Astrocyte of the cerebellum (primary cell): Measurements from ENCODE around the gene MROH2A.

Source experiments
- DNase-seq: peaks from one replicate; pipeline ENCODE4 v3.0.0-alpha.2; 2011; ENCODE audit warnings: low read depth
- H3K4me3 ChIP-seq: 2 replicates; pipeline ENCODE4 v1.5.1; 2011; ENCODE audit warnings: mild to moderate bottlenecking, low read depth, low read length, moderate library complexity
- in situ Hi-C: cut with HindIII; loops from 2 replicates; pipeline ENCODE4 v1.10.0; 2017; ENCODE audit warnings: low sequenced_read_pairs
- TF ChIP-seq, protein P1 (sequence below): IDR thresholded peaks from 2 replicates; pipeline ENCODE4 v1.5.1; 2012; ENCODE audit warnings: low read length, low read depth, moderate library complexity, mild to moderate bottlenecking; ENCODE audit errors: missing control alignments

MROH2A gene

DNA sequence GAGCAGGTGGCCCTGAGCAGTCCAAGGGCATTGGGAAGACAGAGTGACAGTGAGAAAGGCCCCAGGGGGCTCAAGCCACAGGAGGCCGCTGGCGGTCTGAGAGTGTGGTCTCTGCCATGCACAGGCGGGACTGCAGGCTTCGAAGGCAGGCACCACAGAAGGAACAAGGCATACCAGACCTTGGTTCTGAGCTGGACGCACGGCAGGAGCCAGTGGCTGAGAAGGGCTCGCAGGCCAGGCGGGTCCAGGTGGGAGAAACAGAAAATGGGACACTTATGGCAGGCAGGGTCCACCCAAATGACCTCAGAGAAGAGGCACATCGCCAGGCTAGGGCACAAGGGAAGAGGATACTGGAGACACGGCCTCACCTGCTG, 61.3 kb downstream of the MROH2A start:
- DNase-seq: no peak
- TF ChIP-seq, protein P1, sequence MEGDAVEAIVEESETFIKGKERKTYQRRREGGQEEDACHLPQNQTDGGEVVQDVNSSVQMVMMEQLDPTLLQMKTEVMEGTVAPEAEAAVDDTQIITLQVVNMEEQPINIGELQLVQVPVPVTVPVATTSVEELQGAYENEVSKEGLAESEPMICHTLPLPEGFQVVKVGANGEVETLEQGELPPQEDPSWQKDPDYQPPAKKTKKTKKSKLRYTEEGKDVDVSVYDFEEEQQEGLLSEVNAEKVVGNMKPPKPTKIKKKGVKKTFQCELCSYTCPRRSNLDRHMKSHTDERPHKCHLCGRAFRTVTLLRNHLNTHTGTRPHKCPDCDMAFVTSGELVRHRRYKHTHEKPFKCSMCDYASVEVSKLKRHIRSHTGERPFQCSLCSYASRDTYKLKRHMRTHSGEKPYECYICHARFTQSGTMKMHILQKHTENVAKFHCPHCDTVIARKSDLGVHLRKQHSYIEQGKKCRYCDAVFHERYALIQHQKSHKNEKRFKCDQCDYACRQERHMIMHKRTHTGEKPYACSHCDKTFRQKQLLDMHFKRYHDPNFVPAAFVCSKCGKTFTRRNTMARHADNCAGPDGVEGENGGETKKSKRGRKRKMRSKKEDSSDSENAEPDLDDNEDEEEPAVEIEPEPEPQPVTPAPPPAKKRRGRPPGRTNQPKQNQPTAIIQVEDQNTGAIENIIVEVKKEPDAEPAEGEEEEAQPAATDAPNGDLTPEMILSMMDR: no peak
- in situ Hi-C loops: no loop called here
- H3K4me3 ChIP-seq: no peak overlapping the region

DNA sequence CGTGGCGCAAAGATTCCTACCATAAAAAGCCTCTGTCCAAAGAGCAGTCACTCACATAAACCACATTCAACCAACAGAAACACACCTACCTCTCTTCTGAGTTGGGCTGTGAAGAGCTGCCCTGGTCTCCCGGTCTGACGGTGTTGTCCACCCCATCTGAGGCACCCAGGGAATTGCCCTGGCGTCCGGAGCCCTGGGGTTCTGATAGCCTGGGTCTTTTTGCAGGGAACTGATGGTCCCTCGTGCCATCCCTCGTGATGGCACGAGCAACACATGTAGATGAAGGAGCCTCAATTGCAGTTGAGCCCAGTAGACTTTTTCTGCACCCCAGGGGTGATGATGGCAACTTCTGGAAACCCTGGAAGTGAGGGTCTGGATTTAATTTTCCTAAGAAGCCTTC, 62.4 kb downstream of the MROH2A start:
- in situ Hi-C loops: no loop called here
- TF ChIP-seq, protein P1: no peak
- no peak for DNase-seq
- no peak overlapping the region for H3K4me3 ChIP-seq

DNA sequence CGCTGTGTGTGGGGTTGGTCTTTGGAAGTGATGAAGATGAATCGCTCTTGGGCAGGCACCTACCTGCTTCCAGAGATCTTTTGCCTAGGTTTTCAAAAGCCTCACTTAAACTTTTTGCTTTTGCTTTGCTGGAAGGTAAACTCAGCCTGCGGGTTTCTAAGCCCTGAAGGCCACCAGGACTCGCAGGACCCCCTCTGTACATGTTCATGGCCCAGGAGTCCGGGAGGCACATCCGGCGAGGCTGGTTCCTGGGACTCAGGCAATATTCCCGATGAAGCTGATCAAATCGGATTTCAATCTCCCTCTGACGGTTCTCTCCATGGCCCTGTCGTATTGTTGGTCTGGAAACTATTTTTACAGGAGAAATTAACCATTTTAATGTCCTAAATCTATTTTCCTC, 63.1 kb downstream of the MROH2A start:
- DNase-seq: no peak
- in situ Hi-C loops: no loop called here
- TF ChIP-seq, protein P1: no peak
- no peak overlapping the region for H3K4me3 ChIP-seq

DNA sequence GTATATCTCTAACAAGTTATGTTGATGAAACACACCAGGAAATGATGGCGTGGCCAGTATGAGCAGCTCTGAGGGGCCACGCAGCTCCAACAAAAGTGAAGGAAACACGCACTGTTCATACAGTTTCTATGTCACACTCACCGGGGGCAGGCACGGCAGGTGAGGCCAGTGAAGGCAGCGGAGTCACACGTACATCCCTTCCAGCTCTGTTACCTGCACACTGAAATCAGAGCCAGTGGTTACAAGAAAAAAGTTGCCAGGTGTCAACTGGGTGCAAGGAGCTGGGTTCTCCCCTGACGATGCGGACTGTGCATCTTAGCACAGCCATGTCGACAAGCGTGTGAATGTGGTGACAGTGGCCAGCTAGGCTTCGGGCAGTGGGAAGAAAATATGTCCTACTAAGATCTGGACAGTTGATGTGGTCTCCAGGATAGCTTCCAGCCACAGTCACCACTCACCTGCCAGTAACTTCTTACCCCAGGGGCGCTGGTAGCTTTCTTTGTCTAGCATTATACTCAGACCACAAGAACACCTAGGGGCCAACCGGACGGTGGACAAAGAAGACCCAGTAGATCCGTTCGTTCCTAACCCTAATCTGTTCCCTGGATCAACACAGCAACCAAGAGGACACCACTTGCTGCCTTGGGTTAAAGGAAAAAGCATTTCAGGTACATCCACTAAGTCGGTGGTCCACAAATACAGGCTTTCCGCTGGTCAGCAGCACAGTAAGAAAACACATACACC, 66.1 kb downstream of the MROH2A start:
- DNase-seq: no peak
- no peak overlapping the region for H3K4me3 ChIP-seq
- in situ Hi-C loops: no loop called here
- TF ChIP-seq, protein P1: no peak

DNA sequence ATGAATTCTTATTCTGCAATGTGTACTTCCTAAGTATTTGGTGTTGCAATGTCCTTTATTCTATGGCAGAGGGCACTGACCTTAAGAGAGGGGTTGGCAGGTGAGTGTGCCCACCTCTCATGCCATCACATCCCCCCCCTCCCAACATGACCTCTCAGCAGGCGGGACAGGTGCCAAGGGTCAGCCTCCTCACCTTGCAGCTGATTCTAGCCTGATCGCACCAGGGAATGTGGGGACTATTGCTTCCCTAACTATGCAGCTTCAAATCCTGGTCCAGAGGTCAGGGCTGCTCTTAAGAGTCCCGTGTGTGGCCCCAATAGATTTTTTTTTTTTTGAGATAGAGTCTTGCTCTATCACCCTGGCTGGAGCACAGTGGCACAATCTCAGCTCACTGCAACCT, 66.7 kb downstream of the MROH2A start:
- TF ChIP-seq, protein P1: no peak
- DNase-seq: no peak
- in situ Hi-C loops: no loop called here
- H3K4me3 ChIP-seq: no peak overlapping the region

DNA sequence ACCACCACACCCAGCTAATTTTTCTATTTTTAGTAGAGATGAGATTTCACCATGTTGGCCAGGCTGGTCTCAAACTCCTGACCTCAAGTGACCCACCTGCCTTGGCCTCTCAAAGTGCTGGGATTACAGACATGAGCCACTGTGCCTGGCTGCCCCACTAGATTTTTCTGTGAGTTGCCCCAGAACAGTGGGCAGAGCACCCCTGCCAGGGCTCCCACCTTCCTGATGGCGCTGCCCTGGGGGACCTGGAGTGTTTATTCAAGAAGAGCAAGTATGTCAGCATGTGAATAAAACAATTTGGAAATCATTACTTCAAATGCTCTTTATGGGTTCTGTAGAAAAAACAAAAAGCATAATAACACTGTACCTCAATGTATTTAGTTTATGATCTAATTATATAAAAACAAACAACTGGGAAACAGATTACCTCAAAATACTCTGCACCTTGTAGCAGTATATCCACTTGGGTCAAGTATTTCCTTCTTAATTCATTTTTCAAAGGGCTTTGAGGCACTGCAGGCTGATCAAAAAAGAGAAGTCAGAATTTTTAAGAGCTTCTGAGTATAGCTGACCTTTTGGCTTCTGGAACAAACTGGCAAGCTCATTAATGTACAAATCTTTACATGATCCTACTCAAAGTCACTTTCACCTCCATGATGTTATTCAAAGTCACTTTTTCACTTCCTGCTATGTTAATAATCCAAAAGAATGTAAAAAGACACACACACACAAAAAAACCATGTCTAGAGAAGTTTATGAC, 67.4 kb downstream of the MROH2A start:
- TF ChIP-seq, protein P1: no peak
- in situ Hi-C loops: no loop called here
- no peak overlapping the region for H3K4me3 ChIP-seq
- DNase-seq: no peak
